ENCODE measurements around the gene TMEM163. TPM values are rescaled to one million over a fixed set of nuclear protein-coding genes. Genes with fewer than 3 reads are reported as not detected.

TMEM163 gene
- total RNA-seq, 1 donor from 2014 or later = 2.4 TPM

GRCh38 chr2:134443814-134444480, 274.9 kb downstream of the TMEM163 start:
- no peak for TF ChIP-seq CTCF (IDR thresholded peaks at IDR 0.05; ENCODE audit: insufficient read depth, low read length, poor library complexity, severe bottlenecking)
- DNase-seq (ENCODE audit: low read depth) = no peak
- peaks cover 1% of the 10 kb centered on the region for H3K36me3 ChIP-seq (ENCODE audit: control insufficient read depth, insufficient read depth, low read length)
- no peak overlapping the region for H3K4me3 ChIP-seq (ENCODE audit: low read depth, low read length)
- H3K27me3 ChIP-seq (ENCODE audit: control insufficient read depth, insufficient read depth, low read length) = no peaks in the 10 kb centered on the region

- no peaks in the 10 kb centered on the region for H3K27me3 ChIP-seq (ENCODE audit: control insufficient read depth, insufficient read depth, low read length)
- DNase-seq (ENCODE audit: low read depth) = no peak
- H3K4me3 ChIP-seq (ENCODE audit: low read depth, low read length) = no peak overlapping the region
- no peak for TF ChIP-seq CTCF (IDR thresholded peaks at IDR 0.05; ENCODE audit: insufficient read depth, low read length, poor library complexity, severe bottlenecking)
- H3K36me3 ChIP-seq (ENCODE audit: control insufficient read depth, insufficient read depth, low read length) = no peaks in the 10 kb centered on the region
Measured at GRCh38 chr2:134441153-134441863, 277.5 kb downstream of the TMEM163 start.

- Histone ChIP-seq H3K4me3 (ENCODE audit: low read depth, low read length) (no peak overlapping the region), H3K36me3 (ENCODE audit: control insufficient read depth, insufficient read depth, low read length) (no peaks in the 10 kb centered on the region), H3K27me3 (ENCODE audit: control insufficient read depth, insufficient read depth, low read length) (no peaks in the 10 kb centered on the region)
- no peak for TF ChIP-seq CTCF (IDR thresholded peaks at IDR 0.05; ENCODE audit: insufficient read depth, low read length, poor library complexity, severe bottlenecking)
- DNase-seq (ENCODE audit: low read depth) = no peak
Measured at GRCh38 chr2:134440336-134440909, 278.4 kb downstream of the TMEM163 start.

GRCh38 chr2:134438371-134438770, 280.4 kb downstream of the TMEM163 start:
- DNase-seq (ENCODE audit: low read depth) = no peak
- H3K27me3 ChIP-seq (ENCODE audit: control insufficient read depth, insufficient read depth, low read length) = no peaks in the 10 kb centered on the region
- no peaks in the 10 kb centered on the region for H3K36me3 ChIP-seq (ENCODE audit: control insufficient read depth, insufficient read depth, low read length)
- no peak overlapping the region for H3K4me3 ChIP-seq (ENCODE audit: low read depth, low read length)
- no peak for TF ChIP-seq CTCF (IDR thresholded peaks at IDR 0.05; ENCODE audit: insufficient read depth, low read length, poor library complexity, severe bottlenecking)

GRCh38 chr2:134436706-134437105, 282.1 kb downstream of the TMEM163 start:
- no peaks in the 10 kb centered on the region for H3K27me3 ChIP-seq (ENCODE audit: control insufficient read depth, insufficient read depth, low read length)
- DNase-seq (ENCODE audit: low read depth) = no peak
- no peak for TF ChIP-seq CTCF (IDR thresholded peaks at IDR 0.05; ENCODE audit: insufficient read depth, low read length, poor library complexity, severe bottlenecking)
- no peak overlapping the region for H3K4me3 ChIP-seq (ENCODE audit: low read depth, low read length)
- H3K36me3 ChIP-seq (ENCODE audit: control insufficient read depth, insufficient read depth, low read length) = no peaks in the 10 kb centered on the region

Measured in kidney epithelial cell (primary cell).